ENCODE measurements around the gene NLK.

GRCh38 chr17:28174352-28175046 lies 132.0 kb downstream of the NLK start:
- TF ChIP-seq POLR2A (IDR thresholded peaks at IDR 0.05; ENCODE audit: extremely low read depth, insufficient read length) (no peak), CTCF (IDR thresholded peaks at IDR 0.05; ENCODE audit: low read depth, low read length) (no peak), MYC (IDR thresholded peaks at IDR 0.05; ENCODE audit: low read depth, low read length) (no peak)
- TF ChIP-seq, protein P1, sequence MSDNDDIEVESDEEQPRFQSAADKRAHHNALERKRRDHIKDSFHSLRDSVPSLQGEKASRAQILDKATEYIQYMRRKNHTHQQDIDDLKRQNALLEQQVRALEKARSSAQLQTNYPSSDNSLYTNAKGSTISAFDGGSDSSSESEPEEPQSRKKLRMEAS (IDR thresholded peaks at IDR 0.05; ENCODE audit: low read depth, low read length): no peak
